ENCODE measurements around the gene MRPL14. TPM values are rescaled to one million over a fixed set of nuclear protein-coding genes. Genes with fewer than 3 reads are reported as not detected.

Gene MRPL14
- total and polyA plus RNA-seq, 9 of the 15 experiments (the other 6 are each of a cell fraction or from before 2014, with no cell fraction given) = 126 to 424 (median 165) TPM

GRCh38 chr6:44091981-44092884 is 35.0 kb downstream of the MRPL14 start (continued):
- no peak for TF ChIP-seq FOXP4 (CRISPR knock-in tag; IDR thresholded peaks at IDR 0.05; ENCODE audit: borderline replicate concordance)
- peak; percentile 95 for TF ChIP-seq RBM25 (IDR thresholded peaks at IDR 0.05; ENCODE audit: low read depth, low read length, severe bottlenecking)
- no peak for TF ChIP-seq ZNF143 (CRISPR knock-in tag; IDR thresholded peaks at IDR 0.05)
- TF ChIP-seq CREB5 (CRISPR knock-in tag; IDR thresholded peaks at IDR 0.05) = no peak
- 0 out of 2 replicates have a peak, but pooled peaks have one; percentile 26 for TF ChIP-seq ADNP (tag; IDR thresholded peaks at IDR 0.05)
- TF ChIP-seq ZC3H8 (IDR thresholded peaks at IDR 0.05) = no peak
- TF ChIP-seq ZNF512 (tag; IDR thresholded peaks at IDR 0.05) = no peak
- no peak for TF ChIP-seq STAT6 (CRISPR knock-in tag; IDR thresholded peaks at IDR 0.05)
- no peak for TF ChIP-seq MLLT1 (IDR thresholded peaks at IDR 0.05)
- peak in 1 of 2 experiments; percentile 50; a peak in 2 of 4 replicates for TF ChIP-seq KDM1A (IDR thresholded peaks at IDR 0.05)

Data from K562 (cell line).